Measurements from ENCODE around the gene STK24. TPM values are rescaled to one million over a fixed set of nuclear protein-coding genes. Genes with fewer than 3 reads are reported as not detected.
A peak's percentile ranks its signal among the peaks of the same experiment; 100 is the strongest.
"Not testable (repeated sequence)": the region's sequence is repeated elsewhere in the genome, so short reads cannot be mapped to it uniquely, and the experiment has no call there.

The STK24 gene
- total RNA-seq, 1 donor from 2014 or later = 19.8 TPM

GRCh38 chr13:98570929-98571372 lies 6.0 kb downstream of the STK24 start:
- Histone ChIP-seq H3K9ac (ENCODE audit: low read depth in 1 of 3, low read length in 3 of 3) (peak overlapping the region in 1 of 3 donors; percentile 54), H3K27me3 (ENCODE audit: control insufficient read depth in 3 of 3, insufficient read depth in 3 of 3, low read length in 3 of 3) (no peaks in the 10 kb centered on the region), H3K4me3 (ENCODE audit: low read length in 3 of 3) (peak overlapping the region; percentile 11 to 56 (median 44)), H3K36me3 (ENCODE audit: control insufficient read depth in 3 of 3, insufficient read depth in 3 of 3, low read length in 3 of 3) (no peaks in the 10 kb centered on the region), H3K4me1 (ENCODE audit: control insufficient read depth in 3 of 3, insufficient read depth in 3 of 3, low read length in 3 of 3) (peaks cover 53 to 58% (median 57%) of the 10 kb centered on the region in 3 donors), H3K9me3 (ENCODE audit: control insufficient read depth in 3 of 3, low read length in 3 of 3) (no peaks in the 10 kb centered on the region), H3K27ac (ENCODE audit: low read depth, low read length) (peak overlapping the region; percentile 52)

- not testable (repeated sequence) for H3K4me3 ChIP-seq (ENCODE audit: low read length in 3 of 3); H3K27me3 ChIP-seq (ENCODE audit: control insufficient read depth in 3 of 3, insufficient read depth in 3 of 3, low read length in 3 of 3); H3K36me3 ChIP-seq (ENCODE audit: control insufficient read depth in 3 of 3, insufficient read depth in 3 of 3, low read length in 3 of 3); H3K9ac ChIP-seq (ENCODE audit: low read depth in 1 of 3, low read length in 3 of 3); H3K27ac ChIP-seq (ENCODE audit: low read depth, low read length); H3K9me3 ChIP-seq (ENCODE audit: control insufficient read depth in 3 of 3, low read length in 3 of 3)
- peaks cover 56 to 67% (median 59%) of the 10 kb centered on the region in 3 donors for H3K4me1 ChIP-seq (ENCODE audit: control insufficient read depth in 3 of 3, insufficient read depth in 3 of 3, low read length in 3 of 3)
Measured at GRCh38 chr13:98569494-98570367, 7.2 kb downstream of the STK24 start.

- Histone ChIP-seq H3K4me1 (ENCODE audit: control insufficient read depth in 3 of 3, insufficient read depth in 3 of 3, low read length in 3 of 3) (peaks cover 62 to 70% (median 63%) of the 10 kb centered on the region in 3 donors), H3K27ac (ENCODE audit: low read depth, low read length) (no peak overlapping the region)
Measured at GRCh38 chr13:98568918-98569317, 8.0 kb downstream of the STK24 start.

GRCh38 chr13:98567140-98567539 lies 9.8 kb downstream of the STK24 start:
- Histone ChIP-seq H3K4me1 (ENCODE audit: control insufficient read depth in 3 of 3, insufficient read depth in 3 of 3, low read length in 3 of 3) (peaks cover 56 to 65% (median 62%) of the 10 kb centered on the region in 3 donors), H3K9ac (ENCODE audit: low read depth in 1 of 3, low read length in 3 of 3) (no peak overlapping the region), H3K4me3 (ENCODE audit: low read length in 3 of 3) (no peak overlapping the region), H3K9me3 (ENCODE audit: control insufficient read depth in 3 of 3, low read length in 3 of 3) (no peaks in the 10 kb centered on the region), H3K36me3 (ENCODE audit: control insufficient read depth in 3 of 3, insufficient read depth in 3 of 3, low read length in 3 of 3) (no peaks in the 10 kb centered on the region), H3K27me3 (ENCODE audit: control insufficient read depth in 3 of 3, insufficient read depth in 3 of 3, low read length in 3 of 3) (no peaks in the 10 kb centered on the region), H3K27ac (ENCODE audit: low read depth, low read length) (no peak overlapping the region)

More at GRCh38 chr13:98568918-98569317, 8.0 kb downstream of the STK24 start:
- Histone ChIP-seq H3K9ac (ENCODE audit: low read depth in 1 of 3, low read length in 3 of 3) (no peak overlapping the region), H3K4me3 (ENCODE audit: low read length in 3 of 3) (no peak overlapping the region), H3K9me3 (ENCODE audit: control insufficient read depth in 3 of 3, low read length in 3 of 3) (no peaks in the 10 kb centered on the region), H3K36me3 (ENCODE audit: control insufficient read depth in 3 of 3, insufficient read depth in 3 of 3, low read length in 3 of 3) (no peaks in the 10 kb centered on the region), H3K27me3 (ENCODE audit: control insufficient read depth in 3 of 3, insufficient read depth in 3 of 3, low read length in 3 of 3) (no peaks in the 10 kb centered on the region)

- peak overlapping the region; percentile 76 for H3K27ac ChIP-seq (ENCODE audit: low read depth, low read length)
- peaks cover 52 to 61% (median 59%) of the 10 kb centered on the region in 3 donors for H3K4me1 ChIP-seq (ENCODE audit: control insufficient read depth in 3 of 3, insufficient read depth in 3 of 3, low read length in 3 of 3)
Measured at GRCh38 chr13:98565726-98566565, 11.0 kb downstream of the STK24 start.

GRCh38 chr13:98564204-98564603 lies 12.7 kb downstream of the STK24 start:
- H3K9me3 ChIP-seq (ENCODE audit: control insufficient read depth in 3 of 3, low read length in 3 of 3) = no peaks in the 10 kb centered on the region
- H3K4me3 ChIP-seq (ENCODE audit: low read length in 3 of 3) = no peak overlapping the region
- no peaks in the 10 kb centered on the region for H3K27me3 ChIP-seq (ENCODE audit: control insufficient read depth in 3 of 3, insufficient read depth in 3 of 3, low read length in 3 of 3)
- H3K36me3 ChIP-seq (ENCODE audit: control insufficient read depth in 3 of 3, insufficient read depth in 3 of 3, low read length in 3 of 3) = no peaks in the 10 kb centered on the region
- no peak overlapping the region for H3K27ac ChIP-seq (ENCODE audit: low read depth, low read length)
- peaks cover 42 to 53% (median 46%) of the 10 kb centered on the region in 3 donors for H3K4me1 ChIP-seq (ENCODE audit: control insufficient read depth in 3 of 3, insufficient read depth in 3 of 3, low read length in 3 of 3)
- no peak overlapping the region for H3K9ac ChIP-seq (ENCODE audit: low read depth in 1 of 3, low read length in 3 of 3)

More at GRCh38 chr13:98565726-98566565, 11.0 kb downstream of the STK24 start:
- no peaks in the 10 kb centered on the region for H3K36me3 ChIP-seq (ENCODE audit: control insufficient read depth in 3 of 3, insufficient read depth in 3 of 3, low read length in 3 of 3)
- no peaks in the 10 kb centered on the region for H3K9me3 ChIP-seq (ENCODE audit: control insufficient read depth in 3 of 3, low read length in 3 of 3)
- no peaks in the 10 kb centered on the region for H3K27me3 ChIP-seq (ENCODE audit: control insufficient read depth in 3 of 3, insufficient read depth in 3 of 3, low read length in 3 of 3)
- peak overlapping the region in 2 of 3 donors; percentile 50 to 60 for H3K4me3 ChIP-seq (ENCODE audit: low read length in 3 of 3)
- peak overlapping the region; percentile 35 to 72 (median 57) for H3K9ac ChIP-seq (ENCODE audit: low read depth in 1 of 3, low read length in 3 of 3)

- Histone ChIP-seq H3K27me3 (ENCODE audit: control insufficient read depth in 3 of 3, insufficient read depth in 3 of 3, low read length in 3 of 3) (no peaks in the 10 kb centered on the region), H3K4me1 (ENCODE audit: control insufficient read depth in 3 of 3, insufficient read depth in 3 of 3, low read length in 3 of 3) (peaks cover 44 to 52% (median 51%) of the 10 kb centered on the region in 3 donors), H3K9me3 (ENCODE audit: control insufficient read depth in 3 of 3, low read length in 3 of 3) (no peaks in the 10 kb centered on the region), H3K9ac (ENCODE audit: low read depth in 1 of 3, low read length in 3 of 3) (no peak overlapping the region), H3K27ac (ENCODE audit: low read depth, low read length) (no peak overlapping the region), H3K36me3 (ENCODE audit: control insufficient read depth in 3 of 3, insufficient read depth in 3 of 3, low read length in 3 of 3) (no peaks in the 10 kb centered on the region), H3K4me3 (ENCODE audit: low read length in 3 of 3) (no peak overlapping the region)
Measured at GRCh38 chr13:98563071-98563470, 13.8 kb downstream of the STK24 start.

GRCh38 chr13:98559169-98559568 lies 17.7 kb downstream of the STK24 start:
- H3K4me1 ChIP-seq (ENCODE audit: control insufficient read depth in 3 of 3, insufficient read depth in 3 of 3, low read length in 3 of 3) = peaks cover 21 to 34% (median 33%) of the 10 kb centered on the region in 3 donors
- no peak overlapping the region for H3K27ac ChIP-seq (ENCODE audit: low read depth, low read length)
- no peaks in the 10 kb centered on the region for H3K27me3 ChIP-seq (ENCODE audit: control insufficient read depth in 3 of 3, insufficient read depth in 3 of 3, low read length in 3 of 3)
- no peak overlapping the region for H3K4me3 ChIP-seq (ENCODE audit: low read length in 3 of 3)
- H3K36me3 ChIP-seq (ENCODE audit: control insufficient read depth in 3 of 3, insufficient read depth in 3 of 3, low read length in 3 of 3) = no peaks in the 10 kb centered on the region
- H3K9me3 ChIP-seq (ENCODE audit: control insufficient read depth in 3 of 3, low read length in 3 of 3) = no peaks in the 10 kb centered on the region
- no peak overlapping the region for H3K9ac ChIP-seq (ENCODE audit: low read depth in 1 of 3, low read length in 3 of 3)

GRCh38 chr13:98557937-98558792 lies 18.7 kb downstream of the STK24 start:
- no peak overlapping the region for H3K4me3 ChIP-seq (ENCODE audit: low read length in 3 of 3)
- peaks cover 24 to 37% (median 36%) of the 10 kb centered on the region in 3 donors for H3K4me1 ChIP-seq (ENCODE audit: control insufficient read depth in 3 of 3, insufficient read depth in 3 of 3, low read length in 3 of 3)
- H3K27me3 ChIP-seq (ENCODE audit: control insufficient read depth in 3 of 3, insufficient read depth in 3 of 3, low read length in 3 of 3) = no peaks in the 10 kb centered on the region
- no peaks in the 10 kb centered on the region for H3K9me3 ChIP-seq (ENCODE audit: control insufficient read depth in 3 of 3, low read length in 3 of 3)
- H3K36me3 ChIP-seq (ENCODE audit: control insufficient read depth in 3 of 3, insufficient read depth in 3 of 3, low read length in 3 of 3) = no peaks in the 10 kb centered on the region
- no peak overlapping the region for H3K27ac ChIP-seq (ENCODE audit: low read depth, low read length)
- no peak overlapping the region for H3K9ac ChIP-seq (ENCODE audit: low read depth in 1 of 3, low read length in 3 of 3)
